GM21786 (cell line): Measurements from ENCODE around the gene PDZD7.

Experiments
- ATAC-seq: cut with Tn5 transposase; IDR thresholded peaks from one replicate; pipeline ENCODE4 v1.9.1; 2021; ENCODE audit not compliant: unreplicated experiment

PDZD7 gene

DNA sequence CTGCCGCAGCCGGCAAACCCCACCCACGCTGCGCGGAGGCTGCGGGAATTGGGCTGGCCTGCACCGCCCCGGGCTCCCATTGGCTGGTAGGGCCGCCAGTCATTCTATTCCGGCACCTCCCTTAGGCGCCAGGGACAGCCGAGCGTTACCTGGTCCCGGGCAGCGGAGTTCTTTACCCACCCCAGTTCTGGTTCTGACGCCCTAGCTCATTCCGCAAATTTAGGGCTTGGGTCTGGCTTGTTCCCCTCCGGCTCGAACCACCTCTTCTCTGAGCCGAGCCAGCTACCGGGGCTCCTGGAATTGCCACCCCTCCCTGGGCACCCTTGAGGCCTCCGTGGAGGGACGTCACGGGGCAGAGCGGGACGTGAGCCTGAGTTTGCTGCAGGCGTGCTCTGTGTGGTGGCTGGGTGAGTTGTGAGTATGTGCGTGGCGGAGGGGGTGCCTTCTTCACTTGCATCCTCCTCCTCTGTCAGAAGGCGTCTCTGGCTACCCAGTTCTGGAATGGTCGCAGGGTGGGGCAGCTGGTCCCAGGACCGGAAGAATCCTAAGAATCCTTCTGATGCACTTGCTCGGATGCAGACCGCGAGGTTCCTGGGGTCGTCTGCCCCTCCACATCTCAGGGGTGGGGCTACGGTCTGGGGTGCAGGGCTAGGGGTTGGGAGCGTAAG is at the start of gene PDZD7, which contains the start of gene SFXN3:
TSS of gene PDZD7 (minus strand) at position 2 of the 668 bp plus-strand sequence. CDS start 910 bp downstream, outside the sequence.
TSS of gene SFXN3 (plus strand) at position 107 of the 668 bp plus-strand sequence. CDS start 3,461 bp downstream, outside the sequence.
- ATAC-seq = peak; percentile 86

DNA sequence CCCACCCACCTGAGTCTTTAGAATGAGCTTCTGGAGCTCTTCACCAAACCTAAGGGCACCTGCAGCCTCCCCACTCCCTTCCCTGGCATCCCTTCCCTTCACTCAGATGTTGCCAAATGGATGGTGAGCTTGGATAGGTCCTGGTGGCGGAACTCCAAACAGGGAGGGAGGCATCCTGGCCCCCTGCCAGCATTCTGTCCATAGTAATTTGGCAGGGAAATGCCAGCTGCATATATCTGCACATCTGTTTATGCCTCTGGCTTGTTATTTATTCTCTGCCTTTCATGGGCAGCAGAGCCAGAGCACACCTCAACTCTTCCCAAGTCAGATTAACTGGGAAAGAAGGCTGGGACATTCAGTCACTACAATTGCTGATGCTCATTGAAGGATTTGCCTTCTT is 48.9 kb upstream of the PDZD7 start:
- ATAC-seq = no peak

DNA sequence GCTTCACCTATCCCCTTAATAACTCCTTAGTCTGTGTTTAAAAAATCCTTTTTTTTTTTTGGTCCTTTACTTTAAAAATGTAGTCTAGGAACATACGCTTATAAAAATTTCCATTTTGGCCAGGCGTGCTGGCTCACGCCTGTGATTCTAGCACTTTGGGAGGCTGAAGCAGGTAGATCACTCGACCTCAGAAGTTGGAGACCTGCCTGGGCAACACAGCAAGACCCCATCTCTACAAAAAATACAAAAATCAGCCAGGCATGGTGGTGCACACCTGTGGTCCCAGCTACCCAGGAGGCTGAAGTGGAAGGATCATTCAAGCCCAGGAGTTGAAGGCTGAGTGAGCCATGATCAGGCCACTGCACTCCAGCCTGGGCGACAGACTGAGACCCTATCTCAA is 45.7 kb upstream of the PDZD7 start:
- ATAC-seq = no peak

DNA sequence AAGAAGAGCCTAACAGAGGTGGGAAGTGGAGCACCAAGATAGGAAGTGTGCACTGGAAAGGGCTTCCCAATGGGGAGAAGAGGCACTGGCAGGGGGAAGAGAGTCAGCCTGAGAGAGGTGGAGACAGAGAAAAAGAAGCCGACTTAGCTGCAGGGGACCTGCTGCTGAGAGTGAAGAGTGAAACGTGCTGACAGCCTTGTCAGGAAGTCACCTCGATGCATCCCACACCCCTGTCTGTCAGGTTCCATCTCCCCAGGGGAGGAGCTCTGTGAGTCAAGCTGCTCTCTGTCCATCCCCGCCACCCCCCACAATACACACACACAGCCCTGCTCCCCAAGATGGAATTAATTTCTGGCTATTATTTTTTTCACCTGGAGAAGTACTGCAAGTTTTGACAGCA is 44.8 kb upstream of the PDZD7 start:
- ATAC-seq = no peak

DNA sequence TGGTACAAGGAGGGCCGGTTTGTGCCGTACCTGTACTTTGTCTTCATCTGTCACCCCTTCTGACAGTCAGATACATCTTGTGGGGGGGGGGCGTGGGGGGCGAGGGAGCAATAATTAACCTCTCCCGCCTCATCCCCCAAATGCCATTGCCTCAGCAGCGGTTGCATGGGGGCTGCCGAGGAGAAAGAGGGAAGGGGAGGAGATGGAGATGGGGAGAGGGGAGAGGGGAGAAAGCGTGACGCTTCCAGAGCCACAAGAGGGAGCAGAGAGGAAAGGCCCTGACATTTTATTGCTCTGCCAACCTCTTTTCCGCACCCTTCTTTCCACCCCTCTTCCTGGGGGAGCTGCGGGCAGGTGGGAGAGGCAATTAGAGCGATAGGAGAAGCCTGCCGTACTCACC is 42.7 kb upstream of the PDZD7 start:
- no peak for ATAC-seq

DNA sequence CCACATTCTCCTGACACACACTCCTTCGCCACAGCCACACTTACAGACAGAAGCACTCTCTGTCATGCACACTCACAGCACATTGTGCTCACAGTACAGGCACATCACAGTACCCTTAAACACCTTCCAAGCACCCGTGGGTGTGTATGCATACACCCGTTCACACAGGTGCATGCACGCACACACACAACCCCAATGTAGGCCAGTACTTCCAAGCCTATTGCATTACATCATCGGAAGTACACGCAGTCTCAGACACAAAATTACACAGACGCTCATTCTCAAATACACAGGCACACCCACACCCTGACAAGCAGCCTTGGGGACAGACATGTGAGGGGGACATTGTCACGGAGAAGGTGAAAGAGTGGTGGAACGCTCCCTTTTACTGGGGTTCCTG is 42.0 kb upstream of the PDZD7 start:
- no peak for ATAC-seq

DNA sequence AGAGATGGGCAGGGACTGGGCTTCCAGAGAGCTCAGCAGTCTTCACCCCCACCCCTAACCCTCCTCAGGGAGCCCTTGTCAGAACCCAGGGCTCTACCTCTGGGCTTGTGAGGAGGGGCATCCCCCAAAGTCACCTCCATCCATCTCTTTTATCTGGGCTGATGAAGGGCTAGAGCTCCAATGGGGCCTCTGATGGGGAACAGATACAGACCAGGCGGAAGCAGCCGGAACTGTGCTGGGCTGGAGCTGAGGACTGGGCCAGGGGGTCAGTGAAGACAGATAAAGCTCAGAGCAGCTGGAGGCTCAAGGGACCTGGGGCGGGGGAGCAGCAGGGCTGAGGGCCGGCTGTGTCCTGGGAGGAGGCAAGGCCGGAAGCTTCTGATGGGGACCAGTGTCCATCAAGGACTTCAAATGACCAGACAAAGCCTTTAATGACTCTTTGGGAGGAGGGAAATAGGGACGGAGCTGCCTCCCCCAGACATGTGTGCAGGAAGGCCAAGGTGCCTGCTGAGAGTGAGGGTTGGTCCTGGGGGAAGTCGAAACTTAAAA is 41.0 kb upstream of the PDZD7 start:
- no peak for ATAC-seq

DNA sequence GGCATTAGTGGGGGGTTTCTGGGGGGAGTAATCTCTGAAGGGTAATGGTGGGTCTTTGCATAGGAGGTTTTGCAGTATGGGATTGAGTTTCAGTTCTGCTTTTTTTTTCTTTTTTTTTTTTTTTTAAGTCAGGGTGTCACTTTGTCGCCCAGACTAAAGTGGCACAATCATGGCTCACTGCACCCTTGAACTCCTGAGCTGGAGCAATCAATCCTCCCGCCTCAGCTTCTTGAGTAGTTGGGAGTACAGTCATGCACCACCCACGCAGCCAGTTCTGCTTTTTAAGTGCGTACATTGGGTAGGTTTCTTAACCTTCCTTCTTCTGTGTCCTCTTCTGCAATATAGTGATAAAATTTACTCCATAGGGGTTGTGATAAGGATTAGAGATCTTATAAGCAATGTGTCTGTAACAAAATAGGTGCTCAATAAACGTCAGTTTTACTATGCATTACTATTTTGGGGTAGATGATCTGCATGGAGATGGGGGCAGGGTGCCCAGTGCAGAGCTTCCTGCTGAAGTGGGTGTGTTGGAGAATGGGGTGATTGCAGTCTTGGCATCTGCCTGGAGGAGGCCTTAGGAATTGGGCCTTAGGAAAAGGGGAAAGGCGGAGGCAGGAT is 40.4 kb upstream of the PDZD7 start:
- ATAC-seq = no peak

DNA sequence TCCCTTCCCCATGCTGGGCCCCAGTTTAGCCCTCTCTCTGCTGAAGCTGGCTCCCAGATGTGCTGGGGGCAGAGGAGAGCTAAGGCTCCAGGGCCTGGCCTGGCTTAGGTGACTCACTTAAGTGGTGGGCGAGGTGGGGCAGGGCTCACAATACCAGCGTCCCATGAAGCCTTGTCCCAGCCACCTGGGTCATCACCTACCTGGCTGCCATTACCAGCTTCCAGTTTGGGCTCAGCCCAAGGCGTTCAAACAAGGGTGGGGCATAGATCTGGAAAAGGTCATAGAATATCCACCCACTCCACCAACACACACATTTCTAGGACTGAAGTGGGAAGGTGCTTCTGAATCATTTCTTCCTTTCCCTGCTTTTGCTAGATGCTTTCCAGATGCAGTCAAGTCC is 39.2 kb upstream of the PDZD7 start:
- ATAC-seq = no peak

DNA sequence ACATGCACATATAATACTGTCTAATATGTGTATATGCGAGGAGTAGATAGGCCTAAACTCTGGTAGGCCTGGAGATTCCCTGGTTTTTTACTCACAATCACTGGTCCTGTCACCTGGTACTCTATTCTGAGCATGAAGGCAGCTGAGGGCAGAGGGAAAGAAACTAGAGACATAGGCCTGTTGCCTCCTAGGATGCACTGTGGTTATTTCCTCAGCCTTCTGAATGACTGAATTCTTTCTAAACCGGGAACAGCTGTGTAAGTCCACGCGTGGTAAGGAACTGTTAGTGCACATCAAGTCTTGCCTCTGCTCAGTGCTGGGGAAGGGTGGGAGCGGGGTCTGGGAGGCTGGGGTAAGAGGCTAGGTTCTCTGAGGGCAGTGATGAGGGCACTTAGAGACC is 38.5 kb upstream of the PDZD7 start:
- ATAC-seq = no peak

DNA sequence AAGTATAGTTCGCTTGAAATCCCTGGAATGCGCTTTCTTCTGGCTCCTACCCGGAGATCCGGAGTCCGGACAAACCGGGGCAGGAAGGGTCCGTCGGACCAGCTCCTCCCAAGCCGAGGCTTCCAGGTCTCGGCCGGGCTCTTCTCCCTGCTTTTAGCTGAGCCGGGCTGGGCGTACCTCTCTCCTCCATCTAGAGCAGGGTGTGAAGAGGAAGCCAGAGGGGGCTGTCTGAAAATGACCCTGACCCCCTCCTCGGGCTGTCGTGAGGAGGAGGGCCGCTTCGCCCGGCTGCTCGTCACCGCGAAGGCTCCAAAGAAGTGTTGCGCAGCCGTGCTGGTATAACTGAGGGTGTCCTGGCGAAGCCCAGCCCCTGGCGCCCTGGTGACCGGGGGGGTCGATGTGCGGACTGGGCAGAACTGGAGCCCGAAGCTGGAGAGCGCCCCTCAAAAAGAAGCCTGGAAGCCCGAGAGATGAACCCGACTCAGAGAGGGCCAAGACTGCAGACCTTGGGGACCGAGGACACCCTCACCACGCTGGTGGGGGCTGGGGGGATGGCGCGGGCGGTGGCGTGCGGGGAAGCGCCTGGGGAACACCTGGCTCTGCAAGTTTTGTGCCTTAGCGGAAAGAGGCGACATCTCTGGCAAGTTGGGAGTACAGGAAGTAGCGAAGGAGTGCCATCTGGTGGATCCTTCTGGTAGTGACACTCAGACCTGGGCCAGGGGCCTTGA is 36.6 kb upstream of the PDZD7 start:
- ATAC-seq = peak; percentile 43

DNA sequence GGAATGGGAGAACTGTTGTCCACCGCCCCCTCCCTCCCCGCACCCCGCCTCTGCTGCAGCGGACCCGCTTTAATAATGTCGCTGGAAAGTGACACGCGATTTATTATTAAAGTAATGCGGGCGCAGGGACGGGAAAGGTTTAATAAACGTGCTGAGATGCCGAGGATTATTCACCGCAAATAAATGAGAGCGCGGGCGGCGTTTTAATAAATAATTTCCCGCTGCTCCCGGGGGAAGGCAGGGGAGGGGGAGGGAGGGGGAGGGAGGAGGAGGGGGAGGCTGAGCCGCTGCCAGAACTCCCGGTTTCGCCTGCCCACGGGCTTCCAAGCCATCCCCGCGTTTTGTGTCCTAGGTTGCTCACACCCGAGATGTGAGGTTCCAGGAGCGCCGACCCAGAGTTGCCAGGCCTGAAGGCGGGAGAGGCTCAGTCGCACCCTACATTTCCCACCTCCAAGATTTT is 36.0 kb upstream of the PDZD7 start:
- no peak for ATAC-seq

DNA sequence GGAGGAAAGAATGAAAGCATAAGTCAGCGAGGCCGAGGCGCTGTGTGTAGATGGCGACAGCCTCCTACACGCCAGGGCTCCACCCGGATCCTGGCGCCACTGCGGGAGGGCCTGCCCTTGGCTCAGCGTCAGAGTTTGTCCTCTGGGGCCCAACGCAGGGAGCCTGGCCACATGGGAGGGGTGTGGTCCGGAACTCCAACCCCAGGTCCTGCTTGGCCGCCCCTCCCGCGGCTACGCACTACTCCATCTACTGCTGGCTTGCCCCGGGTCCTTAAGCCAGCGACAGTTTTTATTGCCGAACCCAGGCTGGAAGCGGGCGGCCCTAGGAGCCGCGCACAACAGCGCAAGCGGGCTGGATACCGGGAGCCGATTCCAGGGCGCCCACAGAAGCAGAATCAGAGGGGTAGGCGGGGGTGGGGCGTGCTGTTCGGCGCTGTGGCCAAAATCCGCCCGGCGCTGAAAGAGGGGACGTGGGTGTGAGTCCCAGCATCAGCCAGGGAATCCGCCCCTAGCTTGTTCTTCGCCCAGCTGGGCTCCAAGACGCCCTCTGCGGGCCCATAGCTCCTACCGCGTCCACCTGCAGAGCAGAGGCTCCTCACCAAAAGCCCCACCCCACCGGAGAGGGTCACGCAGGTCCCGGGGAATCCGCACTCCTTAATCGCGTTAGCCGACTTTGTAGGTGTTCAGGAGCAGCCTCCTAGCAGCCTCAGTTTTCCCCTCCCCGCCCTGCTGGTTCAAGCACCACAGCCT is 35.4 kb upstream of the PDZD7 start:
- ATAC-seq = no peak

DNA sequence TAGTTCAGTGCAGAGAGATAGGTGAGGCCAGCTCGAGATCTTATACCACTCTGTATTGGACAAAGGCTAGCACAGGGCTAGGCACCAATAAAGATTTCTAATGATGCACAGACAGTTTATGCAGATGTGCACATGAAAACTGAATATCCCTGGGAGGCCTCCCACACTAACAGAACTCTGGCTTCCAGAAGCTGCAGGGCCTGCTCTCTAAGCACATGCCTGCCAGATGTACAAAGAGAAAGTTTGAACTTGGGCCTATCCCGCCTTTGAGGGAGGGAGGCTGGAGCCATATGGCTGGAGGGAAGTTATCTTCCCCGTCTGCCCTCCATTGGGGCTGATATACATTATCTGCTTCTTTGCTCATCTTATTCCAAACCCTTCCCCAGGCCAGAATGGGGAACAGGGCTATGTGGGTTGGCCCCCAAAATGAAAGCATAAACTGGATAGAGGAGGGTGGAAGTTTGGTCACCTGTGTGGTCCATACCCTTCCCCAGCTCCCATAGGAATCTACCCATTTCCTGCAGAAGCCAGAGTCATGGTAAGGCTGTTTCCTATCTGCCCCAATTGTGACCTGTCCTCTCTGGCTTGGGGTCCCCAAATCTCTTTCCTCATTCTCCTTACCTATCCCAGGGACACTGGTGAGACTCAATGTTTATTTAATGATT is 34.7 kb upstream of the PDZD7 start:
- no peak for ATAC-seq

DNA sequence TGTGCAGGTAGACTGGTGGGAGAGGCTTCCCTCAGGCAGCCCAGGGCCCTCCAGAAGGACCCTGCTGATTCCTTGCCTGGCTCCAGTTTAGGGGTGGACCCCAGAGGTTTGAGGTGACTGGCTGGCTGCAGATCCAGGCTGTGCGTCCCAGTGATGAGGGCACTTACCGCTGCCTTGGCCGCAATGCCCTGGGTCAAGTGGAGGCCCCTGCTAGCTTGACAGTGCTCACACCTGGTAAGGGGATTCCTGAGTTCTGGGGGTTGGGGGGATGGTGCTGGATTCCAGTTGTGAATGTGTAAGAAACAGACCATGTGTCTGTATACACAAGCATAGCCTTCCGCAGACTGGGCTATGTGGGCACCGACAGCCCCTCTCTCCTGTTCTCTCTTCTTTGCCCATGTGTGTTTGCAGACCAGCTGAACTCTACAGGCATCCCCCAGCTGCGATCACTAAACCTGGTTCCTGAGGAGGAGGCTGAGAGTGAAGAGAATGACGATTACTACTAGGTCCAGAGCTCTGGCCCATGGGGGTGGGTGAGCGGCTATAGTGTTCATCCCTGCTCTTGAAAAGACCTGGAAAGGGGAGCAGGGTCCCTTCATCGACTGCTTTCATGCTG is 33.6 kb upstream of the PDZD7 start:
- no peak for ATAC-seq

DNA sequence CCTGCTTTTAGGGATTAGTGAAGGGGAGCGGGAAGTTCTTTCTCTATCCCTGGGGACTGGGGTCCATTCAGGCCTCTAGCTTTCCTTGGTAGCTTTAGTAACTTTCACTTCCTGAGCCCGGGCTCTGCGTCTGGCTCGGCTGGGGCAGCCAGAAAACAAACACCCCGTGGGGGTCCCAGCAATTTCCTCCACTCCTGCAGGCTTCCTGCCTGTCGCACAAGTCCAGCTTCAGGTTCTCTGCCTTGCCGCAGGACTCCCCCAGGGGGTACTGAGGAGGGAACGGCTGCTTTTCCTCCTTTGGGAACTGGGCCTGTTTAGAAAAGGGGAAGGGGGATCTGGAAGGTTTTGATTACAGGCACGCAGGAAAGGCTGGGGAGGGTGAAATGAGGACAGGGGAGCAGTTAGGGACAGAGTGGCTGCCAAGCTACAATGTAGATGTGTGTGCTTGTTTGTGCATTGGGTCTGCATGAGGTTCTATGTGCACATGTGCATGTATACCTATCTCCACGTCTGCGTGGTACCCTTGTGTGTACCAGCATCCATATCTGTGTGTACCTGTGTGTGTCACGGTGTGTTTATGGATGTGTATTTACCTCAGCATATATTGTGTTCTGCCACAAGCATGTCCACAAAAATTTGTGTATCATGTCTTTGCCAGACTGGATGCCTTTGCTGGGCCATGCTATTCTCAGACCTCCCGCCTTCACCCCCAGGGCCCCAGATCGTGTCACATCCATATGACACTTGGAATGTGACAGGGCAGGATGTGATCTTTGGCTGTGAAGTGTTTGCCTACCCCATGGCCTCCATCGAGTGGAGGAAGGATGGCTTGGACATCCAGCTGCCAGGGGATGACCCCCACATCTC is 32.9 kb upstream of the PDZD7 start:
- no peak for ATAC-seq

DNA sequence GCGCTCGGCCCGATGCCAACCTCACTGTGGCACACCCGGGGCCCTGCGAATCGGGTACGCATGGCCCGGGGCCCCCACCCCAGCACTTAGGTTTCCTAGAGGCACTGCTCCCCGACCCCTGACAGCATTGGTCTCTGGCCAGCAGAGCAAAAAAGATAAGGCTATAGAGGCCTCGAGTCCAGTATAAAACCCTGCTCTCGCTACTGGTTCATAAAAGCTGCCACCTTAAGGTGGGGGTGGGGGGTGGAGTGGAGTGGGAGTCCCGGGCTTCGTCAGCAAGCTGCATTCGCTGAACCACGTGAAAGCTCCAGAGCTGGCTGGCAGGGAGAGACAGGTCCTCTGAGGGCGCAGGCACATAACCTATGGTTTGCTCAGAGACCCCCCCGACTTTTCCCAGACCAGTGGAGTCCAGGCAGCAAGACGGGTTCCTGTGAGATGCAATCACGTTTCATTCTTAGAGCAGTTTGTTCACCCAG is 32.2 kb upstream of the PDZD7 start:
- no peak for ATAC-seq

DNA sequence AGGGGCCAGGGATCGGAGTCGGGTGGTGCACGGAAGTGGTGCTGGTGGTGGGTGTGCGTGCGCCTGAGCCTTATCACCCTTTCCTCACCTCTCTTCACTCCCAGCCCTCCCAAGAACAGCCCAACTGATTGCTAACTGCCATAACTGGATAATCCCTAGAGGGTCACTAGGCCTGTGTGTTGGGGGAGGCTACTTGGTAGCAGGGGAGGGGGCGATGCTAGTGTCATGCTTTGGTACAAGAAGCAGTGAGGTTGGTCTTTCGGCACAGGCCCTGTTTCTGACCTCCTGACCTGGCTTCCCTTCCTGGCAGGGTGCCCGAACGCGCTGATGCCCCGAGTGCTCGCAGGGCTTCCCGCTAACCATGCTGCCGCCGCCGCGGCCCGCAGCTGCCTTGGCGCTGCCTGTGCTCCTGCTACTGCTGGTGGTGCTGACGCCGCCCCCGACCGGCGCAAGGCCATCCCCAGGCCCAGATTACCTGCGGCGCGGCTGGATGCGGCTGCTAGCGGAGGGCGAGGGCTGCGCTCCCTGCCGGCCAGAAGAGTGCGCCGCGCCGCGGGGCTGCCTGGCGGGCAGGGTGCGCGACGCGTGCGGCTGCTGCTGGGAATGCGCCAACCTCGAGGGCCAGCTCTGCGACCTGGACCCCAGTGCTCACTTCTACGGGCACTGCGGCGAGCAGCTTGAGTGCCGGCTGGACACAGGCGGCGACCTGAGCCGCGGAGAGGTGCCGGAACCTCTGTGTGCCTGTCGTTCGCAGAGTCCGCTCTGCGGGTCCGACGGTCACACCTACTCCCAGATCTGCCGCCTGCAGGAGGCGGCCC is 31.5 kb upstream of the PDZD7 start:
- peak; percentile 23 for ATAC-seq
